ENCODE measurements around the gene ZAP70. TPM values are rescaled to one million over a fixed set of nuclear protein-coding genes. Genes with fewer than 3 reads are reported as not detected.

The ZAP70 gene
- total RNA-seq, 1 experiment from 2014 or later: 0.54 TPM

DNA sequence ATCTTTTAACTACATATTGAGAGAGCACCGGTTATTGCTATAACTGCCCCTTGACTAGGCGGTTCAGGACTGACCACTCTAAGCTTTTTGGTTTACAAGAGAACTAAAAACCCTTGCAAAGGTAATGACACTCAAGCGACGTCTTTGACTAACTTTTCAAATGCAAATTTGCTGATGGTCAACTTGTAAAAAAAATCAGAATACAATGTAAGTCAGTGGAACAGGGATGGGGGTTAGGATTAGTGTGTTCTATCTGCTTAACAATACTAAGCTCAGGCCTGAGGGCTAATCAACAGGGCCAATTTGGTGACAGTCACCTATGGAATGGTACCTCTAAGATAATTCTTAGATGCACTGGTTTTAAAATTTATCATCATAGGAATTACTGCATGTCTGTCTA lies 57.1 kb downstream of the ZAP70 start:
- ATAC-seq (no peak), DNase-seq (ENCODE audit: low read depth, low spot score) (no peak)
- H3K36me3 ChIP-seq (ENCODE audit: control insufficient read depth, insufficient read depth, low read length): peaks cover 6% of the 10 kb centered on the region; the same call in 1 of the 2 replicates
- BruUV-seq (replicated peaks): no TSS peak
- in situ Hi-C loops (cut with HindIII; ENCODE audit: low pct_unique_long_range_greater_than_20kb, low sequenced_read_pairs) (no loop called here), intact Hi-C loops (cut with micrococcal nuclease; ENCODE audit: unreplicated experiment) (loop anchor here (1.0 kb wide), 1 partner anchor 27 kb away; no protein-coding TSS in a partner anchor)
- no peaks in the 10 kb centered on the region for H3K27me3 ChIP-seq (ENCODE audit: control insufficient read depth, insufficient read depth, low read length)
- ChIA-PET CTCF (no interaction called here), POLR2A (no interaction called here)
- H3K4me1 ChIP-seq (ENCODE audit: control insufficient read depth, insufficient read depth, low read length): no peaks in the 10 kb centered on the region
- no peak for TF ChIP-seq POLR2AphosphoS5 (IDR thresholded peaks at IDR 0.05; ENCODE audit: low read depth, low read length)
- TF ChIP-seq, protein P1, sequence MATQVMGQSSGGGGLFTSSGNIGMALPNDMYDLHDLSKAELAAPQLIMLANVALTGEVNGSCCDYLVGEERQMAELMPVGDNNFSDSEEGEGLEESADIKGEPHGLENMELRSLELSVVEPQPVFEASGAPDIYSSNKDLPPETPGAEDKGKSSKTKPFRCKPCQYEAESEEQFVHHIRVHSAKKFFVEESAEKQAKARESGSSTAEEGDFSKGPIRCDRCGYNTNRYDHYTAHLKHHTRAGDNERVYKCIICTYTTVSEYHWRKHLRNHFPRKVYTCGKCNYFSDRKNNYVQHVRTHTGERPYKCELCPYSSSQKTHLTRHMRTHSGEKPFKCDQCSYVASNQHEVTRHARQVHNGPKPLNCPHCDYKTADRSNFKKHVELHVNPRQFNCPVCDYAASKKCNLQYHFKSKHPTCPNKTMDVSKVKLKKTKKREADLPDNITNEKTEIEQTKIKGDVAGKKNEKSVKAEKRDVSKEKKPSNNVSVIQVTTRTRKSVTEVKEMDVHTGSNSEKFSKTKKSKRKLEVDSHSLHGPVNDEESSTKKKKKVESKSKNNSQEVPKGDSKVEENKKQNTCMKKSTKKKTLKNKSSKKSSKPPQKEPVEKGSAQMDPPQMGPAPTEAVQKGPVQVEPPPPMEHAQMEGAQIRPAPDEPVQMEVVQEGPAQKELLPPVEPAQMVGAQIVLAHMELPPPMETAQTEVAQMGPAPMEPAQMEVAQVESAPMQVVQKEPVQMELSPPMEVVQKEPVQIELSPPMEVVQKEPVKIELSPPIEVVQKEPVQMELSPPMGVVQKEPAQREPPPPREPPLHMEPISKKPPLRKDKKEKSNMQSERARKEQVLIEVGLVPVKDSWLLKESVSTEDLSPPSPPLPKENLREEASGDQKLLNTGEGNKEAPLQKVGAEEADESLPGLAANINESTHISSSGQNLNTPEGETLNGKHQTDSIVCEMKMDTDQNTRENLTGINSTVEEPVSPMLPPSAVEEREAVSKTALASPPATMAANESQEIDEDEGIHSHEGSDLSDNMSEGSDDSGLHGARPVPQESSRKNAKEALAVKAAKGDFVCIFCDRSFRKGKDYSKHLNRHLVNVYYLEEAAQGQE (IDR thresholded peaks at IDR 0.05; ENCODE audit: insufficient read depth in 1 of 2, low read depth in 2 of 2, low read length in 1 of 2): no peak
- TF ChIP-seq SIN3A (IDR thresholded peaks at IDR 0.05; ENCODE audit: borderline replicate concordance, insufficient read depth, low read depth, low read length): no peak
- TF ChIP-seq, protein P2, sequence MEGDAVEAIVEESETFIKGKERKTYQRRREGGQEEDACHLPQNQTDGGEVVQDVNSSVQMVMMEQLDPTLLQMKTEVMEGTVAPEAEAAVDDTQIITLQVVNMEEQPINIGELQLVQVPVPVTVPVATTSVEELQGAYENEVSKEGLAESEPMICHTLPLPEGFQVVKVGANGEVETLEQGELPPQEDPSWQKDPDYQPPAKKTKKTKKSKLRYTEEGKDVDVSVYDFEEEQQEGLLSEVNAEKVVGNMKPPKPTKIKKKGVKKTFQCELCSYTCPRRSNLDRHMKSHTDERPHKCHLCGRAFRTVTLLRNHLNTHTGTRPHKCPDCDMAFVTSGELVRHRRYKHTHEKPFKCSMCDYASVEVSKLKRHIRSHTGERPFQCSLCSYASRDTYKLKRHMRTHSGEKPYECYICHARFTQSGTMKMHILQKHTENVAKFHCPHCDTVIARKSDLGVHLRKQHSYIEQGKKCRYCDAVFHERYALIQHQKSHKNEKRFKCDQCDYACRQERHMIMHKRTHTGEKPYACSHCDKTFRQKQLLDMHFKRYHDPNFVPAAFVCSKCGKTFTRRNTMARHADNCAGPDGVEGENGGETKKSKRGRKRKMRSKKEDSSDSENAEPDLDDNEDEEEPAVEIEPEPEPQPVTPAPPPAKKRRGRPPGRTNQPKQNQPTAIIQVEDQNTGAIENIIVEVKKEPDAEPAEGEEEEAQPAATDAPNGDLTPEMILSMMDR (IDR thresholded peaks at IDR 0.05): no peak
- no peak for TF ChIP-seq TCF7L2 (IDR thresholded peaks at IDR 0.05; ENCODE audit: low read depth, low read length)
- no peak overlapping the region for H3K27ac ChIP-seq (ENCODE audit: low read length)
- H3K9me3 ChIP-seq (ENCODE audit: control insufficient read depth, insufficient read depth, low read depth, low read length): no peaks in the 10 kb centered on the region
- H3K4me3 ChIP-seq (ENCODE audit: low read depth in 2 of 2, low read length in 2 of 2): no peak overlapping the region

GRCh38 chr2:97774425-97774824 lies 61.0 kb downstream of the ZAP70 start:
- no peak for DNase-seq (ENCODE audit: low read depth, low spot score)
- ATAC-seq: peak; percentile 91
- intact Hi-C loops (cut with micrococcal nuclease; ENCODE audit: unreplicated experiment) (no loop called here), in situ Hi-C loops (cut with HindIII; ENCODE audit: low pct_unique_long_range_greater_than_20kb, low sequenced_read_pairs) (no loop called here)
- ChIA-PET POLR2A (no interaction called here), CTCF (interaction anchor here (0.5 kb wide), 1 partner anchor 719 kb away, joined by 4 read pairs; no protein-coding TSS in a partner anchor)
- no peaks in the 10 kb centered on the region for H3K4me1 ChIP-seq (ENCODE audit: control insufficient read depth, insufficient read depth, low read length)
- no peaks in the 10 kb centered on the region for H3K36me3 ChIP-seq (ENCODE audit: control insufficient read depth, insufficient read depth, low read length)
- TF ChIP-seq SIN3A (IDR thresholded peaks at IDR 0.05; ENCODE audit: borderline replicate concordance, insufficient read depth, low read depth, low read length): no peak
- TF ChIP-seq, protein P2 (IDR thresholded peaks at IDR 0.05): peak; percentile 81
- no TSS peak for BruUV-seq (replicated peaks)
- no peak overlapping the region for H3K27ac ChIP-seq (ENCODE audit: low read length)
- H3K4me3 ChIP-seq (ENCODE audit: low read depth in 2 of 2, low read length in 2 of 2): no peak overlapping the region
- no peaks in the 10 kb centered on the region for H3K27me3 ChIP-seq (ENCODE audit: control insufficient read depth, insufficient read depth, low read length)
- H3K9me3 ChIP-seq (ENCODE audit: control insufficient read depth, insufficient read depth, low read depth, low read length): no peaks in the 10 kb centered on the region
